ENCODE measurements around the gene PRR15L. TPM values are rescaled to one million over a fixed set of nuclear protein-coding genes. Genes with fewer than 3 reads are reported as not detected.

Gene PRR15L
- total and polyA plus RNA-seq, 2 of the 4 experiments (the other 2 are of a cell fraction): not detected

DNA sequence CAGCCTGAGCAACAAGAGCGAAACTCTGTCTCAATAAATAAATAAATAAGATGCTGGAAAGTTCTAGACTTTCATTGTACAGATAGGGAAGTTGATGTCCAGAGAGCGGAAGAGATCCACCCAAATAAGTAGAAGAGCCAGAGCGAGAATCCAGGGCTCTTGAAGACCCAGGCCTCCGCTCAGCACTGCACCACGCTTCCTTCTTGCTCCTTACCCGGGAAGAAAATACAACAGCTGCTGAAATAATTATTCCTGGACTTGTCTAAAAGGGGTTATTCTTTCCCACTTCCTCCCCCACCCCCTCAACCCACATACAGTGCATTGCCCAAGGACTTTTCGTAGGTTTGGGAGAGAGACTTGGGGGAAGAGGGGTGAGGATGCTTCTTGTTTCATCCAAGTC lies 39.9 kb upstream of the PRR15L start:
- dilution Hi-C loops (cut with HindIII; ENCODE audit: low sequenced_read_pairs, unreplicated experiment) (no loop called here), in situ Hi-C loops (cut with MboI; ENCODE audit: low sequenced_read_pairs) (no loop called here), intact Hi-C loops (cut with micrococcal nuclease) (no loop called here)
- no peak overlapping the region for H2BK5ac ChIP-seq (ENCODE audit: low read depth, low read length, poor library complexity, severe bottlenecking)
- H3K4me2 ChIP-seq (ENCODE audit: low read depth, low read length): no peak overlapping the region
- no CpG with 5 or more reads among the region's 7 CpGs for WGBS, 2 experiments (ENCODE audit: extremely low coverage in 2 of 2, insufficient read length in 1 of 2)
- no peak overlapping the region for H2BK15ac ChIP-seq (ENCODE audit: low read depth, low read length)
- H2AK9ac ChIP-seq (replicated peaks; ENCODE audit: low read depth, low read length, poor library complexity): no peak overlapping the region
- TF ChIP-seq, protein P1, sequence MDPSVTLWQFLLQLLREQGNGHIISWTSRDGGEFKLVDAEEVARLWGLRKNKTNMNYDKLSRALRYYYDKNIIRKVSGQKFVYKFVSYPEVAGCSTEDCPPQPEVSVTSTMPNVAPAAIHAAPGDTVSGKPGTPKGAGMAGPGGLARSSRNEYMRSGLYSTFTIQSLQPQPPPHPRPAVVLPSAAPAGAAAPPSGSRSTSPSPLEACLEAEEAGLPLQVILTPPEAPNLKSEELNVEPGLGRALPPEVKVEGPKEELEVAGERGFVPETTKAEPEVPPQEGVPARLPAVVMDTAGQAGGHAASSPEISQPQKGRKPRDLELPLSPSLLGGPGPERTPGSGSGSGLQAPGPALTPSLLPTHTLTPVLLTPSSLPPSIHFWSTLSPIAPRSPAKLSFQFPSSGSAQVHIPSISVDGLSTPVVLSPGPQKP (IDR thresholded peaks at IDR 0.05; ENCODE audit: borderline replicate concordance, low read depth, low read length): no peak
- no peak for TF ChIP-seq NFE2L2 (IDR thresholded peaks at IDR 0.05; ENCODE audit: low read depth, low read length)
- TF ChIP-seq SMC3 (IDR thresholded peaks at IDR 0.05; ENCODE audit: low read depth, low read length): no peak
- no peak for TF ChIP-seq MAFK (IDR thresholded peaks at IDR 0.05; ENCODE audit: low read depth, low read length)
- TF ChIP-seq, protein P2, sequence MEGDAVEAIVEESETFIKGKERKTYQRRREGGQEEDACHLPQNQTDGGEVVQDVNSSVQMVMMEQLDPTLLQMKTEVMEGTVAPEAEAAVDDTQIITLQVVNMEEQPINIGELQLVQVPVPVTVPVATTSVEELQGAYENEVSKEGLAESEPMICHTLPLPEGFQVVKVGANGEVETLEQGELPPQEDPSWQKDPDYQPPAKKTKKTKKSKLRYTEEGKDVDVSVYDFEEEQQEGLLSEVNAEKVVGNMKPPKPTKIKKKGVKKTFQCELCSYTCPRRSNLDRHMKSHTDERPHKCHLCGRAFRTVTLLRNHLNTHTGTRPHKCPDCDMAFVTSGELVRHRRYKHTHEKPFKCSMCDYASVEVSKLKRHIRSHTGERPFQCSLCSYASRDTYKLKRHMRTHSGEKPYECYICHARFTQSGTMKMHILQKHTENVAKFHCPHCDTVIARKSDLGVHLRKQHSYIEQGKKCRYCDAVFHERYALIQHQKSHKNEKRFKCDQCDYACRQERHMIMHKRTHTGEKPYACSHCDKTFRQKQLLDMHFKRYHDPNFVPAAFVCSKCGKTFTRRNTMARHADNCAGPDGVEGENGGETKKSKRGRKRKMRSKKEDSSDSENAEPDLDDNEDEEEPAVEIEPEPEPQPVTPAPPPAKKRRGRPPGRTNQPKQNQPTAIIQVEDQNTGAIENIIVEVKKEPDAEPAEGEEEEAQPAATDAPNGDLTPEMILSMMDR (conservative IDR thresholded peaks at IDR 0.05; ENCODE audit: low read depth, low read length): no peak
- TF ChIP-seq MXI1 (IDR thresholded peaks at IDR 0.05; ENCODE audit: borderline replicate concordance, low read depth, low read length): no peak
- no peak for TF ChIP-seq FOS (IDR thresholded peaks at IDR 0.05; ENCODE audit: low read depth, low read length)
- no peak for TF ChIP-seq MAZ (IDR thresholded peaks at IDR 0.05; ENCODE audit: borderline replicate concordance, low read depth, low read length)
- no peak for TF ChIP-seq RAD21 (IDR thresholded peaks at IDR 0.05; ENCODE audit: low read length)
- TF ChIP-seq CEBPB (IDR thresholded peaks at IDR 0.05; ENCODE audit: low read depth, low read length): no peak
- TF ChIP-seq, protein P3, sequence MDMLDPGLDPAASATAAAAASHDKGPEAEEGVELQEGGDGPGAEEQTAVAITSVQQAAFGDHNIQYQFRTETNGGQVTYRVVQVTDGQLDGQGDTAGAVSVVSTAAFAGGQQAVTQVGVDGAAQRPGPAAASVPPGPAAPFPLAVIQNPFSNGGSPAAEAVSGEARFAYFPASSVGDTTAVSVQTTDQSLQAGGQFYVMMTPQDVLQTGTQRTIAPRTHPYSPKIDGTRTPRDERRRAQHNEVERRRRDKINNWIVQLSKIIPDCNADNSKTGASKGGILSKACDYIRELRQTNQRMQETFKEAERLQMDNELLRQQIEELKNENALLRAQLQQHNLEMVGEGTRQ (IDR thresholded peaks at IDR 0.05; ENCODE audit: low read depth, low read length): no peak
- no peak for TF ChIP-seq POLR2A (IDR thresholded peaks at IDR 0.05; ENCODE audit: low read depth, low read length)
- TF ChIP-seq CHD1 (IDR thresholded peaks at IDR 0.05; ENCODE audit: low read depth, low read length): no peak
- no peak for TF ChIP-seq RFX5 (IDR thresholded peaks at IDR 0.05; ENCODE audit: low read depth, low read length)
- no peak for TF ChIP-seq RCOR1 (IDR thresholded peaks at IDR 0.05; ENCODE audit: insufficient replicate concordance, low read length)
- no peak overlapping the region for H2AK5ac ChIP-seq (ENCODE audit: low read depth, low read length)
- no peak overlapping the region for H3K4me3 ChIP-seq (ENCODE audit: insufficient read depth, low read depth, low read length)
- peaks cover 5% of the 10 kb centered on the region for H3K4me1 ChIP-seq (ENCODE audit: control insufficient read depth, insufficient read depth, low read length)
- H4K8ac ChIP-seq (ENCODE audit: low read depth in 2 of 2, low read length in 2 of 2): no peak overlapping the region
- no peak overlapping the region for H3K56ac ChIP-seq (ENCODE audit: extremely low read depth, insufficient read depth, low read length)
- ChIA-PET CTCF (interaction anchor here (0.7 kb wide), 1 partner anchor 51 kb away, joined by 7 read pairs; no protein-coding TSS in a partner anchor), POLR2A (ENCODE audit: unreplicated experiment) (no interaction called here)
- no peak overlapping the region for H2BK120ac ChIP-seq (ENCODE audit: low read depth, low read length)
- H3K9me1 ChIP-seq (ENCODE audit: insufficient read depth, low read length): peaks cover 7% of the 10 kb centered on the region; the same call in 1 of the 2 replicates
- no peak overlapping the region for H3K4ac ChIP-seq (ENCODE audit: low read depth, low read length)
- no peak overlapping the region for H3K14ac ChIP-seq (replicated peaks; ENCODE audit: low read depth, low read length)
- H4K20me1 ChIP-seq (ENCODE audit: insufficient read depth, low read length): no peaks in the 10 kb centered on the region
- H3K36me3 ChIP-seq (ENCODE audit: control insufficient read depth, insufficient read depth, low read length): no peaks in the 10 kb centered on the region
- no peak overlapping the region for H3K9ac ChIP-seq (ENCODE audit: low read depth, low read length)
- no peak overlapping the region for H3K18ac ChIP-seq (ENCODE audit: low read depth, low read length)
- H4K91ac ChIP-seq (ENCODE audit: insufficient read depth, low read depth, low read length): no peak overlapping the region
- ATAC-seq (ENCODE audit: low read depth): no peak
- DNase-seq: no peak
- H3K79me1 ChIP-seq (ENCODE audit: low read depth in 1 of 2, low read length in 2 of 2): no peaks in the 10 kb centered on the region
- H3K9me3 ChIP-seq (ENCODE audit: control insufficient read depth, insufficient read depth, low read length): no peaks in the 10 kb centered on the region
- H3K27me3 ChIP-seq (ENCODE audit: control insufficient read depth, insufficient read depth, low read length): peaks cover 6% of the 10 kb centered on the region; the same call in 1 of the 2 replicates
- no peak overlapping the region for H2AFZ ChIP-seq (replicated peaks; ENCODE audit: low read length, poor library complexity)
- H3K23ac ChIP-seq (ENCODE audit: low read depth, low read length): no peak overlapping the region
- H2BK20ac ChIP-seq (ENCODE audit: low read depth, low read length): no peak overlapping the region
- H4K5ac ChIP-seq (ENCODE audit: low read depth, low read length): no peak overlapping the region
- no TSS peak for BruUV-seq (replicated peaks)
- H3K27ac ChIP-seq (ENCODE audit: insufficient read depth, low read length): no peak overlapping the region
